Occipital lobe (tissue), 2 donors: ENCODE measurements around the gene MUC5AC. TPM values are rescaled to one million over a fixed set of nuclear protein-coding genes. Genes with fewer than 3 reads are reported as not detected.

ENCODE experiments used
- DNase-seq: peaks from one replicate; lab custom pipeline; 2025; lab: John Stamatoyannopoulos, UW
- total RNA-seq: library from RNA; depleted of rRNA; stranded (reverse); fragments of >200 nt; gene quantifications from one replicate; pipeline ENCODE4 v1.2.3, GENCODE V29; 2014

The MUC5AC gene
- total RNA-seq, 1 donor from 2014 or later = not detected

GRCh38 chr11:1121813-1122663 lies 35.7 kb upstream of the MUC5AC start:
- DNase-seq = no peak

DNA sequence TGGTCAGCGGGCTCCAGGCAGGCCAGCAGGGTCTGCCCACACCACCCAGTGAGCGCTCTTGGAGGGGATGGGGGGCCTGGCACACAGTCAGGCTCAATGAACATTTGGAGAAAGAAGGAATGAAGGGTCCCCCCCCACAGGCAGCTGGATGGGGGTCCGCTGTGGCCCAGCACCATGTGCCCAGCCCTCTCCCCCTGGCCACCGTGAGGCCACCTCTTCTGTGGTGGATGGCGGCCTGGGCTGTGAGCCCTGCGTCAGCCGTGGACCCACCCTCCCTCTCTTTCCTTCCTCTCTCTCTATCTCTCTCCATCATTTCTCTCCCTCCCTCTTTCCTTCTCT lies 35.1 kb upstream of the MUC5AC start:
- DNase-seq = no peak

DNA sequence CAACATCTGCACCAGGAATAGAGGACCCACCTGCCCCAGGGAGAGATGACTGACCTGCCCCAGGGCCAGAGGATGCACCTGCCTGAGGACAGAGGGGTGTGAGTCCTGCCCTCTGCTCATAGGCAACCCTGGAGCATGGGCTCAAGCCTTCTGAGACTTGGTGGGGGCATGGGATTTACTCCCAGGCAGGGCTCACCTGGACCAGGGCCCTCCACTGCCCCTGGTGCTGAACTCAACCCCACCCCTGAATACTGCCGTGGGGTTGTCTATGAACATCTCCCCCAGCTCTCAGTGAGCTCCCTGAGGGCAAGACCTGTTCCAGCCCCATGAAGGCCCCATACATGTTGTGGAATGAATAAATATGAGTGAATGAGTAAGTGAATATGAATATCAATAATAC lies 33.8 kb upstream of the MUC5AC start:
- DNase-seq = no peak

GRCh38 chr11:1125803-1126202 lies 31.9 kb upstream of the MUC5AC start:
- DNase-seq = no peak

DNA sequence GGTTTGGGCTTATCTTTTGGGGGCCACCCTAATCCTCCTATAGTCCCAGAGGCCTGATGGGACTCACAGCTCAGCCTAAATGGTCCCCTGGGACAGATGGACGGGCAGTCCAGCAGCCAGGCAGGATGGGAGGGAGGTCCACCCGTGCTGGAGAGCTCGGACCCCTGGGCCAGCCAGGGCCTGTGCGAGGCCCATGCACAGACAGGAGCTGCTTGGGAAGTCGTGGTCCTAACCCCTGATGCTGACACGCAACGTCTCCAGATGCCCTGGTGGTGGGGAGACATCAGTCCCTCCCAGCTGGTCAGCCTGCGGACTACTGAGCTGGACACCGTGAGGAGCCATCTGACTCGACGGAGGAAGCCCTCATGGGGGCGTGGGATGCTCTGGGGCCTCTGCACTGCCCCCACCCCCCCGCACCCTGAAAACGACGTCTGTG lies 31.2 kb upstream of the MUC5AC start:
- DNase-seq = no peak

DNA sequence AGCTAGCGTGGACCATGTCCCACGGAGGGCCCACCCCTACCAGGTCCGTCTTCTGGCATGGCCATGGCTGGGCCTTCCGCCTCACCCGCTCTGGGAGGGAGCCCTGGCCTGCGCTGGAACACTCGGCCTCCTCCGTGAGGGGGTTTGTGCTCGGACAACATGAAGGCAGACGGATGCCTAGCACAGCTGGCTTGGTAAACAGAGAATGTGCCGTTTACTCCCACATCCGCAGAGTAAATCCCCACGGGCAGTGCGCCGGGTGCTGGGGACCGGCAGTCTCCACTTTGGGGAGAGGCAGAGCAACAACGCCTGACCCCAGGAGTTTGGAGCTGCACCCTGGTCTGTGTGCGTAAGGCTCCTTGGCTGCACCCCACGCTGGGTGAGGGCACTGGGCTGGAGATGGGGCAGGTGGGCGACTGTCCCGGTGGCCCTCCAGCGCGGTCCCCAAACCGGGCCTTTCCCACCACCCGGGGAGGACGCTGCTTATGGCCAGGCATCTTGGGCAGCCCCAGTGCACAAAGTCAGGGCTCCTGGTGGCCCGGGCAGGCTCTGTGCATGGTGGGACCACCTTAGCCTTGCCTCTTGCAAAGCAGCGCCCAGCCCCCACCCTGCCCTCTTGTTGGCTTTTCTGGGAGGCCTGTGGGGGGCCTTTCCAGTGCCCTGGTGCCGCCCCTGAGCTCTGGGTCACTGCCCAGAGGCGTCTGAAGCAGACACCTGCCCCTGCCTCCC lies 30.7 kb upstream of the MUC5AC start:
- no peak for DNase-seq

- DNase-seq = no peak
These were observed 30.0 kb upstream of the MUC5AC start for GRCh38 chr11:1127664-1128162.

GRCh38 chr11:1128311-1129142 lies 29.2 kb upstream of the MUC5AC start:
- DNase-seq = no peak

DNA sequence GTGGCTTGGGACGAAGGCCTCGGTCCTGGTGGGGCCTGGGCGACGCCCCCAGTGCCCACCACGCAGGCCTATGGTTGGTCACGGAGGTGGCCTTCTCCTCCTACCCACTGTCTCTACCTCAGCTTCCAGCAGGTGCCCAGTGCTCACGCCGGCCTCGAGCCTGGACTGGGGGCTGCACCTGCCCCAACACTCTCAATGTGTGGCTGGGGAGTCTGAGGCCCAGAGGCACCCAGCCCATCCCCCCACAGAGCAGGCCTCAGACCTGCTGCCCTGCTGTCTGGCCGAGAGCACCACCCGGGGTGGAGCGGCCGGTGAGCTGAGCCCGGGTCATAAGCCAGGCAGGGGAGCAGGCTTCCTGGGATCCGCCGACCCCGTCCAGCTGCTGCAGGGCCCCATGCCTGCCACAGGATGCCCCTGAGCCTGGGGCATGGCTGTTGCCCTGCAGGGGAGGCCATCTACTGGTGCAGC lies 28.6 kb upstream of the MUC5AC start:
- DNase-seq = no peak

- DNase-seq = no peak
These were observed 28.1 kb upstream of the MUC5AC start for GRCh38 chr11:1129611-1130160.

- DNase-seq = no peak
These were observed 27.3 kb upstream of the MUC5AC start for GRCh38 chr11:1130276-1131032.

DNA sequence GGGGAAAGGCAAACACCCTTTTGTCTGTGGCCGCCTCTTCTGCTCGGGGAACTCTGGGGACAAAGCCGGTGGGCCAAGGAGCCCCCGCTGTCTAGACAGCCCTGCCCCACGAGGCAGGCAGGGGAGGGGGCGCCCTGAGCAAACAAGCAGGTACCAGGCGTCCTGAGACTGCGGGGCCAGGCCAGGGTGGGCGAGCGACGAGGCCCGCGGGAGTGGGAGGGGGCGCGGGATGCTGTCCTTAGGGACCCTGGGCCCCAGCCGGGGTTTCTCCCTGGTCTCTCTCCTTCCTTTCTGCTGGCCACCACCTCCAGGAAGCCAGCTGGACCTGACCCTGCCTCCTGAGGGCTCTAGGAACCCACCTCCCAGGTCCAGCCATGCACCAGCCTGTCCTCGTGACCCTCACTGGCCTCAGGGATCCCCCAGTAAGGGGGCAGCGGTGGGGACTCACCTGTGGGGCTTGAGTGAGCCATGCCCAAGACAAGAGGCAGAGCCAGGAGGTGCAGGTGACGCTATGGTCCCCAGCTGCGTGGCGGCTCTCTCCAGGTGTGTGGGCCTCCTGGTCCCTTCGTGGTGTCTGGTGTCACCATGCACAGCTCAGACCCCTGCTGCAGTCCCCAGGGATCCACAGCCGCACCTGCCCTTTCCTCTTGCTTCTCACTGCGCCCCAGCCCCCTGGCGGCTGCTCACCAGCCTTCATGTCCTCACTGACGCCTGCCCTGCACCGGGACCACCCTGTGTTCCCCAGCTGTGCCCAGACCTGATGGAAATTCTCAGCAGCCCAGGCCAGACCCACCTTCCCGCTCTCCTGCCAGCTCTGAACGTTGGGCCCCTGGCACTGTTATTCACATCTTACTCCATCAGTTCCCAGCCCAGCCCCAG lies 26.5 kb upstream of the MUC5AC start:
- DNase-seq = no peak

GRCh38 chr11:1134848-1135445 lies 22.8 kb upstream of the MUC5AC start:
- DNase-seq = no peak

- no peak for DNase-seq
These were observed 19.7 kb upstream of the MUC5AC start for GRCh38 chr11:1138097-1138496.

DNA sequence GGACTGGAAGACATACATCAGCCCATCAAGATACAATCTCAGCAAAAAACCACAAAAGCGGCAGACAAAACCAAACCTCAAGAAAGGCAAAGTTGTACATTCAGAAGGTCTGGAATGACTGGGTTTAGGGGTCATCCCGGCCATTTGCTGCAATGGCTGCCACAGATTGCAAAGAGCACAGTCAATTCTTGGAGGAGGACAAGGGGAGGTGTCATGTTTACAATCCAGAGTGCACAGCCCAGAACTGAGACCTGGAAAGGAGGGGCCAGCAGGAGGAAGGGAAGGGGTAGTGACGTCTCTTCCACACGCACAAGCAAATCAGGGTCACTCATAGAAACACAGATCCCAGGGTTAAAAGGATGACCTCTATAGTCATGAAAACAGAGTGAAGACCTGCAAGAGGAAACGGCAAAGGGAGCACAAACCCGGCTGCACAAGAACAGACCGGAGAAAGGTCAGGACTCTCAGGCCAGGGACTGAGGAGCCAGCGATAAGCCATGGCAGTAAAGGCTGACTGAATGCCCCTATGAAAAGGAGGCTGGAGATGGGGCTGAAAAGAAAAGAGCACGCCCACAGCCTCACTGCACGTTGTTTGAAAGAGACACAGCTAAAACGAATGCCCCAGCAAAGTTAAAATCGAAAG lies 18.2 kb upstream of the MUC5AC start:
- no peak for DNase-seq

- no peak for DNase-seq
These were observed 16.9 kb upstream of the MUC5AC start for GRCh38 chr11:1140642-1141490.

DNA sequence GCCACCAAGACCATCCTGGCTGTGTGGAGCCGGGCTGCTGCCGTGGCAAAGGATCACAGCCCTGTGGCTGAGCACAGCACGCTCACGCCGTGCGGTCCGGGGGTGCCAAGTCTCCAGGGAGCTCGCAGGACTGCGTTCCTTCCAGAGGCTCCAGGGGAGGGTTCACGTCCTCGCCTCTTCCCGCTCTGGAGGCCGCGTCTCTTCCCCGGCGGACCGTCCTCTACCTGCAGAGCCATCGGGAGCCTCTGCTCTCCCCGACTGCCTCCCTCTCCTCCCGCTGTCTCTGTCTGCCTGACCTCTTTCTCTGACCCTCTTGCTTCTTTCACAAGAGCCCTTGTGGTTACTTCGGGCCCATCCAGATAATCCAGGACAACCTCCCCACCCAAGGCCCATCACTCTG lies 11.4 kb upstream of the MUC5AC start:
- no peak for DNase-seq

DNA sequence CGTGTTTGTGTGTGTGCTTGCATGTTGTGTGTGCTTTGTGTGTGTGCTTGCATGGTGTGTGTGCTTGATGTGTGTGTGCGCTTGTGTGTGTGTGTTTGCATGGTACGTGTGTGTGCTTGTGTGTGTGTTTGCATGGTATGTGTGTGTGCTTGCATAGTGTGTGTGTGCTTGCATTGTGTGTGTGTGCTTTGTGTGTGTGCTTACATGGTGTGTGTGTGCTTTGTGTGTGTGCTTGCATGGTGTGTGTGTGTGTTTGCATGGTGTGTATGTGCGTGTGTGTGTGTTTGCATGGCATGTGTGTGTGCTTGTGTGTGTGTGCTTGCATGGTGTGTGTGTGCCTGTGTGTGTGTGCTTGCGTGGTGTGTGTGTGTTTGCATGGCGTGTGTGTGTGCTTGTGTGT lies 10.0 kb upstream of the MUC5AC start:
- DNase-seq = no peak
